ENCODE measurements around the gene TUSC2. TPM values are rescaled to one million over a fixed set of nuclear protein-coding genes. Genes with fewer than 3 reads are reported as not detected.

Gene TUSC2
- total and polyA plus RNA-seq, 5 donors from 2014 or later, result 17.5 to 55.6 (median 45.9) TPM

GRCh38 chr3:50275141-50275995, 52.7 kb downstream of the TUSC2 start:
- Histone ChIP-seq H3K36me3 (ENCODE audit: control insufficient read depth, insufficient read depth, low read length) (no peaks in the 10 kb centered on the region), H3K27me3 (ENCODE audit: control insufficient read depth, insufficient read depth, low read length) (peaks cover 8% of the 10 kb centered on the region), H3K9me3 (ENCODE audit: control insufficient read depth in 2 of 2, low read length in 2 of 2) (no peaks in the 10 kb centered on the region), H3K27ac (ENCODE audit: insufficient read depth, low read length, poor library complexity, severe bottlenecking) (no peak overlapping the region), H3K4me1 (ENCODE audit: control insufficient read depth, insufficient read depth, low read length, poor library complexity, severe bottlenecking) (peaks cover 29% of the 10 kb centered on the region), H3K4me3 (ENCODE audit: low read depth, low read length) (no peak overlapping the region)
- peaks cover 55% of the 10 kb centered on the region for H3K27me3 Mint-ChIP-seq
- H3K27ac Mint-ChIP-seq, result no peak overlapping the region
- no peaks in the 10 kb centered on the region for H3K36me3 Mint-ChIP-seq
- peak overlapping the region in 3 of 4 donors; percentile 53 to 91 (median 61) for H3K4me3 Mint-ChIP-seq
- no peak for ATAC-seq (ENCODE audit: low read depth in 2 of 2)
- H3K4me1 Mint-ChIP-seq, result peaks cover 0 to 28% (median 13%) of the 10 kb centered on the region in 4 donors
- no peak for DNase-seq
- H3K9me3 Mint-ChIP-seq, result peaks cover 0 to 2% (median 0%) of the 10 kb centered on the region in 7 donors

Other genes starting within 250 kb of the TUSC2 start
- 395 TPM for gene RBM5, start 239.3 kb downstream of the TUSC2 start, total RNA-seq
- 10 to 100 TPM; 29.6 to 44.3 (median 37.7) TPM for gene RBM5, start 239.3 kb downstream of the TUSC2 start, polyA plus RNA-seq
- gene SEMA3F, start 172.9 kb downstream of the TUSC2 start, total RNA-seq, result 0.52 TPM
- gene SEMA3F, start 172.9 kb downstream of the TUSC2 start, polyA plus RNA-seq, result not detected
- gene GNAT1, start 136.6 kb downstream of the TUSC2 start, total RNA-seq, result not detected
- gene GNAT1, start 136.6 kb downstream of the TUSC2 start, polyA plus RNA-seq, result not detected
- gene SLC38A3, start 123.0 kb downstream of the TUSC2 start, total RNA-seq, result not detected
- gene SLC38A3, start 123.0 kb downstream of the TUSC2 start, polyA plus RNA-seq, result not detected
- 373 TPM for gene GNAI2, start 92.0 kb downstream of the TUSC2 start, total RNA-seq
- gene GNAI2, start 92.0 kb downstream of the TUSC2 start, polyA plus RNA-seq, result 100 to 1,000 TPM; 544 to 696 (median 614) TPM
- 1.7 TPM for gene SEMA3B, start 59.1 kb downstream of the TUSC2 start, total RNA-seq
- not detected for gene SEMA3B, start 59.1 kb downstream of the TUSC2 start, polyA plus RNA-seq
- gene LSMEM2, start 49.1 kb downstream of the TUSC2 start, total RNA-seq, result not detected
- gene LSMEM2, start 49.1 kb downstream of the TUSC2 start, polyA plus RNA-seq, result under 1 TPM in 1 of 4 donors, not detected in 3; 0.22 TPM
- gene IFRD2, start 35.8 kb downstream of the TUSC2 start, total RNA-seq, result 39.9 TPM
- 10 to 100 TPM; 40.6 to 51.9 (median 43.4) TPM for gene IFRD2, start 35.8 kb downstream of the TUSC2 start, polyA plus RNA-seq
- gene HYAL3, start 28.8 kb downstream of the TUSC2 start, total RNA-seq, result 2.4 TPM
- 1 to 10 TPM; 1.8 to 8.3 (median 5.6) TPM for gene HYAL3, start 28.8 kb downstream of the TUSC2 start, polyA plus RNA-seq
- 31.9 TPM for gene NAA80, start 28.8 kb downstream of the TUSC2 start, total RNA-seq
- gene NAA80, start 28.8 kb downstream of the TUSC2 start, polyA plus RNA-seq, result 10 to 100 TPM; 13.6 to 23.5 (median 14.6) TPM
- gene HYAL1, start 24.6 kb downstream of the TUSC2 start, total RNA-seq, result 0.35 TPM
- under 1 TPM in 3 of 4 donors, not detected in 1; 0.07 to 0.31 (median 0.10) TPM for gene HYAL1, start 24.6 kb downstream of the TUSC2 start, polyA plus RNA-seq
- 1.5 TPM for gene HYAL2, start 5.5 kb downstream of the TUSC2 start, total RNA-seq
- gene HYAL2, start 5.5 kb downstream of the TUSC2 start, polyA plus RNA-seq, result 1 to 10 TPM; 2.7 to 6.5 (median 5.1) TPM
- gene RASSF1, start 12.6 kb upstream of the TUSC2 start, total RNA-seq, result 76.0 TPM
- gene RASSF1, start 12.6 kb upstream of the TUSC2 start, polyA plus RNA-seq, result 10 to 100 TPM; 48.4 to 67.4 (median 54.7) TPM
- gene ZMYND10, start 17.5 kb upstream of the TUSC2 start, total RNA-seq, result 1.6 TPM
- under 1 TPM in 1 of 4 donors, not detected in 3; 0.09 TPM for gene ZMYND10, start 17.5 kb upstream of the TUSC2 start, polyA plus RNA-seq
- 30.1 TPM for gene NPRL2, start 22.6 kb upstream of the TUSC2 start, total RNA-seq
- gene NPRL2, start 22.6 kb upstream of the TUSC2 start, polyA plus RNA-seq, result 10 to 100 TPM; 43.0 to 51.8 (median 49.6) TPM
- 28.5 TPM for gene CYB561D2, start 22.6 kb upstream of the TUSC2 start, total RNA-seq
- 10 to 100 TPM; 66.3 to 92.2 (median 79.2) TPM for gene CYB561D2, start 22.6 kb upstream of the TUSC2 start, polyA plus RNA-seq
- gene TMEM115, start 31.3 kb upstream of the TUSC2 start, total RNA-seq, result 18.3 TPM
- gene TMEM115, start 31.3 kb upstream of the TUSC2 start, polyA plus RNA-seq, result 10 to 100 TPM; 33.5 to 38.6 (median 36.5) TPM
- gene CACNA2D2, start 175.4 kb upstream of the TUSC2 start, total RNA-seq, result 1.2 TPM
- gene CACNA2D2, start 175.4 kb upstream of the TUSC2 start, polyA plus RNA-seq, result under 1 TPM; 0.24 to 0.52 (median 0.28) TPM
- gene C3orf18, start 239.5 kb upstream of the TUSC2 start, total RNA-seq, result 8.7 TPM
- 10 to 100 TPM in 2 of 4 donors, 1 to 10 TPM in 2; 7.4 to 11.9 (median 10.6) TPM for gene C3orf18, start 239.5 kb upstream of the TUSC2 start, polyA plus RNA-seq
- gene HEMK1, start 241.3 kb upstream of the TUSC2 start, total RNA-seq, result 21.1 TPM
- gene HEMK1, start 241.3 kb upstream of the TUSC2 start, polyA plus RNA-seq, result 10 to 100 TPM; 18.5 to 24.9 (median 23.1) TPM

Data from CD4-positive, CD25-positive, alpha-beta regulatory T cell (primary cell).